Left ventricle myocardium superior (tissue), 1 donor: ENCODE results near the gene STARD7. TPM values are rescaled to one million over a fixed set of nuclear protein-coding genes. Genes with fewer than 3 reads are reported as not detected.
A peak's percentile ranks its signal among the peaks of the same experiment; 100 is the strongest.
"Not testable (repeated sequence)": the region's sequence is repeated elsewhere in the genome, so short reads cannot be mapped to it uniquely, and the experiment has no call there.

Experiments used
- ATAC-seq: fragments of 200-7000 bp; cut with Tn5 transposase; one replicate; pipeline ENCODE4 v1.9.1; 2020; ENCODE audit warnings: mild to moderate bottlenecking, moderate library complexity
- DNase-seq: peaks from one replicate; pipeline ENCODE4 v3.0.0-alpha.2; 2020
- intact Hi-C: fragments of 100-400 bp; cut with micrococcal nuclease; formaldehyde crosslinking; loops from one replicate; pipeline ENCODE4 v1.11.0; 2022
- total RNA-seq: library from RNA; stranded (reverse); fragmentation: NEBNext Ultra II Directional; extraction: Animal tissue kit (Norgen Biotek cat#: 25700); gene quantifications from one replicate; pipeline ENCODE4 v1.2.1, GENCODE V29; 2021
- donor health status: DM: no; HTN: yes; CAD: no; lungs with severe emphysema.

STARD7 gene
- total RNA-seq, 1 donor from 2014 or later: 214 TPM

DNA sequence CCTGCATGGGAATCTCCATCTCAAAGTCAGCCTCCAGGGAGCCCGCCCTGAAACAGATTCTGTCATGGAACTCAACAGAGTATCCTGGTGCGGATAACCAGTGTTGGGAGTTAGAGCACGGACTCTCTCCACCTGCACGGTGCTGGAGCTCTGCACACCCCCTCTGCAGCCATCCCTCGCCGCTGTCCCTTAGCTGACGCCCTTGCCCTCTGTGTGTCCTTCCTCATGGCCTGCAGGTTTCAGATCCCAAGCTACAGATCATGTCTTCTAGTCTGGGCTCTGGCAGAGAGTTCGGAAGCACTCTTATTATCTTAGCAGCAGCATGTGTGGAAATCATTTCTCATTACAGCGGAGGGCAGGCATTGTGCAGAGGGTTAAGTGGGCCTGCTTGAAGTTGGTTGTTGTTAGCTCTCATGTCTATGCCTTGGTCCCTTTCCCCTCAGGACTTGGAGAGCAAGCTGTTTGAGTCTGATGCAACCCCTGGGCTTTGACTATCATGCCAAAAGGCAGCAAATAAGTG lies 31.2 kb upstream of the STARD7 start:
- DNase-seq (no peak), ATAC-seq (peak; percentile 64)
- intact Hi-C loops: no loop called here

DNA sequence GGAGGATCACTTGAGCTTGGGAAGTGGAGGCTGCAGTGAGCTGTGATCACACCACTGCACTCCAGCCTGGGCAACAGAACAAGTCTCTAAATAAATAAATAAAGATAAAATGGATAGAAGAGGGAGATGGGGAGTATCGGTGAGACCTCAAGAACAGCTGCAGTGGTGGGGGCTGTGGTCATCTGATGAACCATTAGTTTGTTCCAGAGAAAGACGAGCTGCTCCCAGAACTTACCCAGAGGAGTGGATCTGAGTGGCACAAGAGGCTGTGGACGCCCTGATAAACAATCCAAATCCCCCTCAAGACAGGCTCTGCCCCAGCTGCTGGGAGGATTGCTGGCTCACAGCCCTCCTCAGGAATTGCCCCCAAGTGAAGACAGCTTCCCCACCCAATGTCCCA lies 30.5 kb upstream of the STARD7 start:
- intact Hi-C loops: no loop called here
- ATAC-seq (no peak), DNase-seq (no peak)

DNA sequence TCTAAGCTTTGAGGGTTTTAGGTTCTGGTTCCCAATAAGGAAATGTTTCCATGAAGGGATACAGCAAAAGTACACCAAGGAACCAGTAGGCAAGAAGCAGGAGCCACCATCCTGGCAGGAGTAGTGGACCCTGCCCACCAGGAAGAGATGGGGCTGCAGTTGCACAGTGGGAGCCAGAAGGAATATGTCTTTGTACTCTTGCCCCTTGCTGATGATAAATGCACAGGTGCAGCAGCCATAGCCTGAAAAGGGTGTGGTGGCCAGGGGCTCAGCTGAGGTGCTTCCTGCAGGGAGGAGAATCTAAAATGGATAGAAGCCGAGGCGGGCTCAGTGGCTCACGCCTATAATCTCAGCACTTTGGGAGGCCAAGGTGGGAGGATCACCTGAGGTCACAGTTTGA lies 29.6 kb upstream of the STARD7 start:
- no peak for DNase-seq
- intact Hi-C loops: no loop called here
- no peak for ATAC-seq

DNA sequence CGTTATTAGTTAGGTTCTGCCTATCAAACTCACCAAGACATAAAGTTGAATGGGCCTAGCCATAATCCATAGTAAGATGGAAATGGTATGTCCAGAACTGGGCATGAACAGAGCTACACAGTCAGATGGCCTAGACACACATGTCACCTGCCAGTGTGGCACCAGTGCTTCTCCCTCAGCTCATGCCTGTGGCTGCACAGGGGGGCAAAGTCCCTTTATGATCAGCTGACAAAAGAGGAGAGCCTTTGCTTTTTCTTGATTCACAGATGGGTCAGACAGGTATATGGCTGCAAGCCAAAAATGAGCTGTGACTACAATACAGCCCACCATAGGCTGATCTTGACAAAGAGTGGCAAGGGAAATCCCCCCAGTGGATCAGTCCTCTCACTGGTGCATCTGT lies 28.3 kb upstream of the STARD7 start:
- intact Hi-C loops: no loop called here
- DNase-seq: no peak
- ATAC-seq: no peak

DNA sequence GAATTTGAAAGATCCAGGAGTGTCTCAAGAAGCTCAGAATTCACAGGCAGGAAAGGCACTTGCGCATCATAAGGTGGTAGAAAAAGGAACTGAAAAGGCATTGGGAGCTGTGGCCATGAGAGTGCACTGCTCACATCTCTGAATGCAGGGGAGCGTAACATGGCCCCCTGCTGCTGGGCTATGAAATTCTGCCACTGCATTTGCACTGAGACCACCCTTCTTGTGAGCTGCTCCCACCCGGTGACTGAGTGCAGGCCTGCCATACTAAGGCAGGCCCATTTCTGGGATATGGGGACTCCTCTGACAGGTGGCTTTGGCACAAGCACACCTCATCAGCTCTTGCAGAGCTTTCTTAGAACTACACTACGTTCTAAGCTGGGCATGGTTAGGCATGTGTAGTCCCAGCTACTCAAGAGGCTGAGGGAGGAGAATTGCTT lies 25.3 kb upstream of the STARD7 start:
- ATAC-seq: no peak
- intact Hi-C loops: no loop called here
- DNase-seq: no peak

DNA sequence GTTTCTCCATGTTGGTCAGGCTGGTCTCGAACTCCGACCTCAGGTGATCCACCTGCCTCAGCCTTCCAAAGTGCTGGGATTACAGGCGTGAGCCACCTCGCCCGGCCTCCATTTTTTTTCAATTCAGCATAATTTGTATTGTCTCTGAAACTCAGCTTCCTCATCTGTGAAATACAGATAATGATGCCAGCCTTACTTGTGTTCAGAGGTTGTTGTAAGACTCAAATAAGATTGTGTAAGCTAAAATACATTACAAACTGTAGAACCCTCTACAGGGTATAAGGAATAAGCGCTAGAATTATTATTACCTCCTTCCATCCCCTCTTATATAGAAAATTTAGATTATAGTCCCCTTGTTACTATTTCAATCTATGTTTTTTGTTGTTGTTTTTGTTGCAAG lies 24.8 kb upstream of the STARD7 start:
- ATAC-seq (no peak), DNase-seq (no peak)
- intact Hi-C loops: no loop called here

DNA sequence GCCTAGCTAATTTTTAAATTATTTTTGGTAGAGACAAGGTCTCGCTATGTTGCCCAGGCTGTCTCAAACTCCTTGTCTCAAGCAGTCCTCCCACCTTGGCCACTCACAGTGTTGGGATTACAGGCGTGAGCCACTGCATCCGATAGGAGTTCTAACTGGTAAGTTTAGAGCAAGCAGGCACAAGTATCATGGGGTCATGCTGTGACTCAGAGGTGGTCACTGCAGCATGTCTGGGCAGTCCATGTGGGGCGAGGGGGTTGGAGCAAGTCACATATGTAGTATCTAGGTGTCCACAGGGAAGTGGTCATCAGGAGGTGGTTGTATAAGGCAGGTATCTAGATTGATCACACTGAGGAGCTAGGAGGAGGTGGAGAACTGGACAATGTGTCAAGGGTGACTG lies 22.7 kb upstream of the STARD7 start:
- no peak for ATAC-seq
- intact Hi-C loops: no loop called here
- DNase-seq: no peak

DNA sequence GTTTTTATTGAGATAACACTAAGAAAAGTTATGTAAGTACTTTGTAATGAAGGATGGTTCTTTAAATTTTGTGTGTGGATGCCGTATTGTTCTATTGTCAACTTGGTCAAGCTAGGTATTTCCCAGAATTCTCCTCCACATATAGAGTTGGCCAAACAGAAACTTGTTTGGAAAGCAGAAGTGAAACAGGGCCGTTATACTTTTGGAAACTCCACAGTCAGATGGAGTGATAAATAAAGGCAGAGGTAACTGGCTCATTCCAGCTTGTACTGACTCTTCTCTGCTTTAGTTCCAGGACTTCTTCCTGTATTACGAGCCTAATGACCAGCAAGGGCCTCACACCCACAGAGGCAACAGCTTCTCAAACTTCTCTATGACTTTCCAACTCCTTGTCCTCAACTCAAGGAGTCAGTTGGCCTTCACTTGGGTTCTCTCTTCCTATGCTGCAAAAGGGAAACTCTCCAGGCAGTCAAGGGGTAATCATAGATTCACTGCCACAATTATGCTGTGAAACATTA lies 16.4 kb upstream of the STARD7 start:
- intact Hi-C loops: no loop called here
- DNase-seq (no peak), ATAC-seq (no peak)

DNA sequence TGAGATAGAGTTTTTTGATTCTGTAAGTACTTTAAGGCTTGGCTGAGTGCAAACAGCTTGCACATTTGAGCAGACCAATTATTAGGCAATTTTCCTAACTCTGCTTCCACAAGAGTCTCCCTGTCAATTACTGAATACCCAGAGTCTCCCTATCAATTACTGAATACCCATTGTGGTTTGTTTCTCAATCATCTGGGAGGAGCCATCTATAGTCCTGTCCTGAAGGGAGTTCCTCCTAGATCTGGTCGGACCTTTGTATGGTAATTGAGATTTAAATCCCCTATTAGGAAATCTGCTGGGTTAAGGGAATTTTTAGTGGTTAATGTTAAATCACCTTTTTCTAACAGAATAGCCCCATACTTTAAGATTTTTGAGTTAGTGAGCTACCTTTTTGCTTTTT lies 12.5 kb upstream of the STARD7 start:
- intact Hi-C loops, ATAC-seq, DNase-seq: not testable (repeated sequence)

DNA sequence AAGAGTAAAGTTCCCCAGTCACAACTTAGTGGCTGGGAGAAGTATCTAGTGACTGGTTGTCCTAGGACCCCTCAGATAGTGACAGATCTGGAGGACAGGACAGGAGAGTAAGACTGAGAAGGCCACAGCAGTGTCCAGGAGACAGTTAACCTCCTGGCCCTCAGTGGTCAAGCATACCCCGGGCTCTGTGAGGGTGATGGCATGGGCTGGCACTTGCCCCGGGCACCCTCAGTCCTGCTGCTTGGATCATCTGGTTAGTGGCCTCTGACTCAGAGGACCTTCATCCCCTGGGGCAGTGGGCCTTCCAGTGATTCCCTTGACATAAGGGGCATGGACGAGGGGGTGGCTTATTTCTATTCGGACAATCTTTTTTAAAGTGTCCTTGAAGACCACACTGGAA lies 11.3 kb upstream of the STARD7 start:
- intact Hi-C loops, DNase-seq, ATAC-seq: not testable (repeated sequence)

DNA sequence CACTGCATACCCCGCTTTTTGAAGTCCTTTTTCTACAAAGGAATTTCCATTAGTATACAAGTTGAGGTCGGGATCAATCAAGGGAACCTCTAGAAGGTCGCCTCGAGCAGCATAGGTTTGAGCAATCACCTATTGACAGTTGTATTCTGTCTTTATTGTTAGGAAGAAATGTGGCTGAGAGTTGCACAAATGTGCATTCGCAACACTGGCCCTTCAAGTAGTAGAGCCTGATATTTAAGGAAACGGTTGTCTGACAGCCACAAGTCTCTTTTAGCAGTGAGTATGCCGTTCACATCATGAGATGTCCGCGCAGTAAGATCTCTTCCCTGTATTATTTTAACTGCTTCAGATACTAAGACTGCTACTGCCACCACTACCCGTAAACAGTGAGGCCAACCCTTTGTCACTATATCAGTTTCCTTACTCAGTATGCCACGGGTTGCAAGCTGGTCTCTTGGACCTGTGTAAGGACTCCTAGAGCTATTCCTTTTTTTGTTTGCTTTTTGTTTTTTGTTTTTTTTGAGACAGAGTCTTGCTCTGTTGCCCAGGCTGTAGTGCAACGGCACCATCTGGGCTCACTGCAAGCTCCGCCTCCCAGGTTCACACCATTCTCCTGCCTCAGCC lies 10.0 kb upstream of the STARD7 start:
- ATAC-seq: no peak
- intact Hi-C loops: no loop called here
- no peak for DNase-seq

DNA sequence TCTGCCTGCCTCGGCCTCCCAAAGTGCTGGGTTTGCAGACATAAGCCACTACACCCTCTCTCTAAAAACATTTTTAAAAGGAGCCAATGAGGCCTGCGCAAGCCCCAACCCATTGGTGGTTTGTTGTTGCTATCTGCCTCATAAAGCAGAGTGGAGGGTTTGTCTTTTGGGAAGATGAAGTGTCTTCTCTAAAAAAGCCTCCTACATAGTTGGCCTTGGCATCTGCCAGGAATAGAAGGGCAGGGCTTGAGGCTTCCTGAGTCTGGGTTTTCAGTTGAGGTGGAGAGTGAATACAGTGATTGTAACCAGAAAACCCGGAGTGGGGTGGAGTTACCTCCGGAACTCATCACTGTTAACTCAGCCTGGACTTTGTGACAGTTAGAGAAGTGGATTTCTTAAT lies 5.9 kb upstream of the STARD7 start:
- ATAC-seq: no peak
- intact Hi-C loops: no loop called here
- no peak for DNase-seq

DNA sequence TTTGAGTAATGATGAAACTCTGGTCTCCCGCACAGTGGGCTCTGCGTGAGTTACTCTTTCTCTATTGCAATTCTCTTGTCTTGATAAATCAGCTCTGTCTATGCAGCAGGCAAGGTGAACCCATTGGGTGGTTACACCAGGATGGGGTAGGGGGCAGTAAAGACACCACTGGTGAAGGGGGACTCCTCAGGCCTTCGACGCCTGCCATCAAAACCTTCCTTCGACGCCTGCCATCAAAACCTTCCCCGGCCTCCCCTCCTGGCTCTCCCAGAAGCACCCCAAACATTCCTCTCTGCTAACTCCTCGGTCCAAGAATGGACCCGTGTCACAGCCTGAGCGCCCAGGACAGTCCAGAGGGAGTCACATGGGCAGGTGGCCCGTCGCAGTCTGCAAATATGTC lies 4.8 kb upstream of the STARD7 start:
- no peak for ATAC-seq
- no peak for DNase-seq
- intact Hi-C loops: no loop called here

DNA sequence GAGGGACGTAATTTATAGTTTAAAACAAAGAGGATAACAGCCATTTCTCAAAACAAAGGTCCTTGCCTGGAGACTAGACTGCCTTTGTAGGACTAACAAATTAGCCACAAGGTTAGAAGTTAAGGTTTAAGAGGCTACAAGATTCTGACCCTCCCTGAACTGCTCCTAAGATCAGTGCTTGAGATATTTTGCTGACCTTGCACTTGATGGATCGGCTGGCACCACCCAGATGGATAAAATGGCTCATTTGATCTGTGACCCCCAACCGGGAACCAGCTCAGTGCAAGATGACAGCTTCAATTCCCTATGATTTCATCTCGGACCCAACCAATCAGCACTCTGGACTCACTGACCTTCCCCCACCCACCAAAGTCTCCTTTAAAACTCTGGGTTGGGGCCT lies 3.7 kb upstream of the STARD7 start:
- no peak for DNase-seq
- intact Hi-C loops: no loop called here

DNA sequence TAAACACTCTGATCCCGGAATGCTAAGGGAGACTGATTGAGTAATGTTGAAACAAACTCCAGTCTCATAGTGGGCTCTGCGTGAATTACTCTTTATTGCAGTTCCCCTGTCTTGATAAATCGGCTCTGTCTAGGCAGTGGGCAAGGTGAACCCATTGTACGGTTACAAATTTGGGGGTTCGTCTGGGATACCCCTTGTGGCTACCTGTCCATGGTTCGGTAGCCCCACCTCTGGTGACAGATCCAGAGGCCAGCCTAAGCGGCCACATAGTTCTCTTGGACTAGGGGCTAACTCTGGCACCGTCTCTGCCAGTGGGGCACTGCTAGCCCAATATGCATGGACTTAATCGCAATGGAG lies 1.1 kb upstream of the STARD7 start:
- ATAC-seq (no peak), DNase-seq (no peak)
- intact Hi-C loops: loop anchor here (5.0 kb wide), 1 partner anchor 48 kb away; no protein-coding TSS in a partner anchor

More for the DNA sequence above, 3.7 kb upstream of the STARD7 start:
- no peak for ATAC-seq

DNA sequence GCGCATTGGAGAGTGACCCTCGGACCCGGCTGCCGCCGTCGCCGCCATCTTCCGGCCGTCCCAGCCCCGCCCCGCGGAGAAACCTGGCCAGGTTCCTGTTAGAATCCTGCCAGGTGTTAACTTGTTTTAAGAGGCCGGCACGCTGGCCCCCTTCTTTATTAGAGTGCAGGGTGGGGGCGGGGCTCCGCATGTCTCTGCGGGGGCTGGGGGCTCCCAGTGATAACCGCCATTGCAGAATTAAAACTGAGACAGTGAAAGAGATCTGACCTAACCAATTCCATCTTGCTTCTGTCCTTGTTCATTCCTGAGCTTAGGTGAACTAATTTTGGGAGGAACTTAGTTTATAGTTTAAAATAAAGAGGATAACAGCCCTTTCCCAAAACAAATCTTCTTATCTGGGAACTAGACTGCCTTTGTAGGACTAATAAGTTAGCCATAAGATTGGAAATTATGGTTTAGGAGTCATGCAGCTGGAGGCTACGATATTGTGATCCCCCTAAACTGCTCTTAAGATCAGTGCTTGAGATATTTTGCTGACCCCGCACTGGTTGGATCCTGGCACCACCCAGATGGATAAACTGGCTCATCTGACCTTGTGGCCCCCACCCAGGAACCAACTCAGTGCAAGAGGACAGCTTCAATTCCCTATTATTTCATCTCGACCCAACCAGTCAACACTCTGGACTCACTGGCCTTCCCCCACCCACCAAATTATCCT lies 543 bp upstream of the STARD7 start:
- DNase-seq (no peak), ATAC-seq (no peak)
- intact Hi-C loops: loop anchor here (5.0 kb wide), 1 partner anchor 48 kb away; no protein-coding TSS in a partner anchor

DNA sequence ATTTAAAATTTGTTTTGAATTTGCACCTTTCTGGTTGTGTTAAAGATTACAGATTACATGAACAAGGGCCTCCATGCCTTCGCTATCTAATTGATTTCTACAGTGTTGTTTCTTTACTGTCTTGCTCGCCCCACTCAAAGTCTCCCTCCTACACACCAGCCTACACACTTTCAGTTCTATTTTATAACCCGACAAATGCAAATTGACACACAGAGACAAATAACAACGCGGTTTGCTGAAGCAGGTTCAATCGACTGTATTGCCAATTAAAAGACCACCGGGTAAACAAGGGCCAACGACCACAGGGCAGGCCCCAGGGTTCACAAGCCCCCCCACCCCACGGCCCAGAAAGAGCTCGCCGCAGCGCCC lies 869 bp downstream of the STARD7 start:
- ATAC-seq (no peak), DNase-seq (no peak)
- intact Hi-C loops: loop anchor here (5.0 kb wide), 1 partner anchor 50 kb away; no protein-coding TSS in a partner anchor

DNA sequence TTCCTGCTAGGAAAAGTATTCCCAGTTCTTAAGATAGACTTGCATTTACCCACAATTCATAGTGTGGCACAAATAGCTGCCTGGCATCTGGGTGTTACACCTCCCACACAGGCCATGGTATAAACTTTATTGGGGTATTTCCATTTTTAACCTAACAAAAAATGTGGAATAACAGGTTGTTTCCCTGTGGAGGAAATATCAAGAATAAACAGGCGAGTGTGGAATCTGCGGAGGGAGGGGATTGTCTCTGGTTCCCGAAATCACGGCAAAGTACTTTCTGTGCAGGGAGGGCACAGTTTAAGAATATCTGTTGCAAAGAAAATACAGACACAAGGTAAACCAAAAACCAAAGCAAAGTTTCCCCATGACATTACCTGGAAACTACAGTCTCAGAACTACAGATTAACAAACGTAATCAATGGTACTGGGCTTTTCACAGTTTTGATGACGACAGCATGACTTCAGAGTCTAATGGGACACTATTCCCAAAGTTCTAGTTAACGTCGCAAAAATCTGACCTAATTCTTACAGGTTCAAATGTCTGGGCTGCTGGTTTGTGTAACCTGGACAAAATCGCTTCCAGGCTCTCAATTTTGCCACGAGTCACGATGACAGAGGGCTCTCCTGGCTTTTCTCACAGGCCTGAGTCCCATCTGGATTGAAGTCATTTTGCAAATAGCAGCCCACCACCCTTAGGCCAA lies 1.4 kb downstream of the STARD7 start:
- no peak for ATAC-seq
- DNase-seq: no peak
- intact Hi-C loops: loop anchor here (5.0 kb wide), 1 partner anchor 50 kb away; no protein-coding TSS in a partner anchor

DNA sequence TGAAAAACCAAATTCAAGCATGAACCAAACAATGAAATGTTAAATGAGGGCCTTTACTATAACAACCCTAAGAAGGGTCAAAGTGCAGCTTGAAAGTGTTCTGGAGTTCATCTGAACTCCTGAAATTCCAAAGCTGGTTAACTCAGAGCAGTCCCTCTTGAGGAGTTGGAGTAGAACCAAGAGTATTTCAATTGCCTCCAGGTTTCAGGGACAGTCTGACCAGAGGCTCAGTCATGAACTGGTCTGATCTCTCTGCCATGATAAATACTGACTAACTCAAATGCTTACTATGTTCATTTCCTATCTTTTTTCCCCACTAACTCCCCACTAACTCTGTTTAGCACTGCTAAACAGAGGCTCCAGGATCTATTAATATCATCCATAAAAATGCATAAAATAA lies 2.7 kb downstream of the STARD7 start:
- ATAC-seq (no peak), DNase-seq (no peak)
- intact Hi-C loops: loop anchor here (5.0 kb wide), 1 partner anchor 51 kb away; no protein-coding TSS in a partner anchor
